ENCODE measurements around the gene SLC9A2. TPM values are rescaled to one million over a fixed set of nuclear protein-coding genes. Genes with fewer than 3 reads are reported as not detected.

The SLC9A2 gene
- total and polyA plus RNA-seq, 8 donors = 0.10 to 0.58 (median 0.29) TPM

DNA sequence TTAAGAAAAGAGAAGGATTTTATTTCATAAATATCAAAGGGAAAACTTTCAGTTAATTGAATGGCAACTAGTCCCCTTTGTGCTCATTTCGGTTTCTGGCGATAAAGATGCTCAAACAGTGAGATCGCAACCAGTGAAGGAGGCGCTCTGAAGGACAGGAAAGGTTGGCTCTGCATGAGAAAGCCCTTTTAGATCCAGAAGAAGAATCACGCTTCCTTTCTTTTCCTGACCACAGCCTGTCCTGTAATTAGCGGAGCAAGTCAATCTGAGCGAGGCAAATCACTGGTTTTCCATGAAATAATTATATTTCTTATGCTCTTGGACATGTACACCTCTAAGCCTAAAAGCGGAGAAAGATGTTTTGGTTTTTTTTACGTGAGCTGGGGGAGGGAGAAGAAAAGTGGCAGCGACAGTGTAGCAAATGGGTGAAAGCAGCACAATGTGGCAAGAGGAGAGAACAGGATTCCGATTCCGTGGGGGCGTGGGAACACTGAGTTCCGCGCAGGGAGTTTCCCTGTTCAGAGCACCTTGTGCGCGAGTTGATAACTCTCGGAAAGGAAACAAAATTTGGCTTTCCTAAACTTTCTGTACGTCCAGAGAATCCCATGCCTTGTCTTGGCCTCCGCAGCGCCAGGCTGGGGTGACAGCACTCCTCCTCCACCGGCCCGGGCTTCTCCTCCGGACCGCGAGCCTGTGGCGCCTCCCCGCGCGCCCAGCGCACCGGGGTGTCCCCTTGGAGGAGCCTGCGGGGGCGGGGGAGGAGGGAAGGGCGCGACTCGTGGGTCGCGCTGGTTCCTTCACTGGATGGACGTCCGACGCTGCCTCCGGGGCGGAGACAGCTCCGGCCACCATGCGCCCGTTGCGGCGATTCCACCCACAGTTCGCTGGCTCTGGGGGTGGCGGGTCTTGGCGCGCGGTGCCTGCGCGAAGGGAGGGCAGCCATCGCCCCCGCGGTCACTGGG, 620 bp upstream of the SLC9A2 start:
- H3K36me3 ChIP-seq = no peaks in the 10 kb centered on the region
- H3K27me3 ChIP-seq = peaks cover 40 to 99% of the 10 kb centered on the region in 2 donors
- H3K4me1 ChIP-seq = peaks cover 13 to 20% of the 10 kb centered on the region in 2 donors
- intact Hi-C loops (cut with DNase I) = loop anchor here in 1 of 2 donors (10.0 kb wide), 1 partner anchor 144 kb away; the partner anchor contains the start of gene SLC9A4
- TF ChIP-seq, protein P1, sequence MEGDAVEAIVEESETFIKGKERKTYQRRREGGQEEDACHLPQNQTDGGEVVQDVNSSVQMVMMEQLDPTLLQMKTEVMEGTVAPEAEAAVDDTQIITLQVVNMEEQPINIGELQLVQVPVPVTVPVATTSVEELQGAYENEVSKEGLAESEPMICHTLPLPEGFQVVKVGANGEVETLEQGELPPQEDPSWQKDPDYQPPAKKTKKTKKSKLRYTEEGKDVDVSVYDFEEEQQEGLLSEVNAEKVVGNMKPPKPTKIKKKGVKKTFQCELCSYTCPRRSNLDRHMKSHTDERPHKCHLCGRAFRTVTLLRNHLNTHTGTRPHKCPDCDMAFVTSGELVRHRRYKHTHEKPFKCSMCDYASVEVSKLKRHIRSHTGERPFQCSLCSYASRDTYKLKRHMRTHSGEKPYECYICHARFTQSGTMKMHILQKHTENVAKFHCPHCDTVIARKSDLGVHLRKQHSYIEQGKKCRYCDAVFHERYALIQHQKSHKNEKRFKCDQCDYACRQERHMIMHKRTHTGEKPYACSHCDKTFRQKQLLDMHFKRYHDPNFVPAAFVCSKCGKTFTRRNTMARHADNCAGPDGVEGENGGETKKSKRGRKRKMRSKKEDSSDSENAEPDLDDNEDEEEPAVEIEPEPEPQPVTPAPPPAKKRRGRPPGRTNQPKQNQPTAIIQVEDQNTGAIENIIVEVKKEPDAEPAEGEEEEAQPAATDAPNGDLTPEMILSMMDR (IDR thresholded peaks at IDR 0.05) = no peak
- DNase-seq (peak in 2 of 4 donors; percentile 43 to 85), ATAC-seq (peak; percentile 74)
- peak overlapping the region; percentile 35 to 50 for H3K4me3 ChIP-seq
- H3K27ac ChIP-seq = no peak overlapping the region
- H3K9me3 ChIP-seq = no peaks in the 10 kb centered on the region

DNA sequence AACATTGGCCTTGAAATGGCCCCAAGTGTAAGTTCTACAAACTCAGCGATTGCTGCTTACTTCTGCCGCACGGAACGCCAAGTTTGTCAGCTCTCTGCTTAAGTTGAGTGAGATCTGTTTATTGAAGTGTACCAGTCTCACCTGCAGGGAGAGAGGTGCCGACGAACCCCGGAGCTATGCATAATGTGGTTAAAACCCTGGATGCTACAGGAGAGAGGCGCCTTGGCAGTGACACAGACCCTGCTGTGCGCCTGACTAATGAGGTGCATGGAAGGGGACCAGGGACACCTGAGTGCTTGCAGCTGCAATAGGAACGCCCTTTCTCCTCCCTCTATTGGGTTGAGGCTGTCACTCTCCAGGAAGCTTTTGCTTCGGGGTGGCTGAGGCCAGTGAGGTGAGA, 979 bp downstream of the SLC9A2 start:
- Histone ChIP-seq H3K27ac (no peak overlapping the region), H3K36me3 (no peaks in the 10 kb centered on the region), H3K4me1 (peaks cover 13 to 20% of the 10 kb centered on the region in 2 donors), H3K9me3 (no peaks in the 10 kb centered on the region), H3K4me3 (no peak overlapping the region), H3K27me3 (peaks cover 40 to 90% of the 10 kb centered on the region in 2 donors)
- TF ChIP-seq, protein P1 (IDR thresholded peaks at IDR 0.05) = no peak
- ATAC-seq (no peak), DNase-seq (no peak)
- intact Hi-C loops (cut with DNase I) = no loop called here

- intact Hi-C loops (cut with DNase I) = no loop called here
- ATAC-seq (no peak), DNase-seq (no peak)
- H3K4me1 ChIP-seq = peaks cover 13 to 20% of the 10 kb centered on the region in 2 donors
- no peak overlapping the region for H3K27ac ChIP-seq
- no peaks in the 10 kb centered on the region for H3K36me3 ChIP-seq
- H3K4me3 ChIP-seq = no peak overlapping the region
- peaks cover 40 to 79% of the 10 kb centered on the region in 2 donors for H3K27me3 ChIP-seq
- no peaks in the 10 kb centered on the region for H3K9me3 ChIP-seq
- TF ChIP-seq, protein P1 (IDR thresholded peaks at IDR 0.05) = no peak
Measured at GRCh38 chr2:102621630-102622029, 2.3 kb downstream of the SLC9A2 start.

DNA sequence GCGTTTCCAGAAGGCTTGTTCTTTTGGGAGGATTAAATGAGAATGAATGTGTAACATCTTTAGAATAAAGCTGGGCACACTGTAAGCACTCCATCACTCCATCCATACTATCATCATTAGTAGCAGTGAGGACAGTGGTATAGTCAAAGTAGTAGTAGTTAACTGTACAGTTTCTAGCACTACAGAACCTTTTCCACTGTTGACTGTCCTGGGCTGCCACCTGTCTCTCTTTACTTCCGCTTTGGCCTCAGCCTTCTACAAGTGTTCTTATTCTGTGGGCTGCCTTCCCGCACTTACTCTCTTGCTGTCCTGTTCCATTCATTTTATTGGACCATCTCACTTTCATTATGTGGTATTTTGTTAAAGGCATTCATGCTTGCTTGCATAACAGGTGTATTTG, 3.3 kb downstream of the SLC9A2 start:
- Histone ChIP-seq H3K9me3 (no peaks in the 10 kb centered on the region), H3K4me1 (peaks cover 13 to 20% of the 10 kb centered on the region in 2 donors), H3K27ac (no peak overlapping the region), H3K4me3 (no peak overlapping the region), H3K36me3 (no peaks in the 10 kb centered on the region), H3K27me3 (peaks cover 31 to 68% of the 10 kb centered on the region in 2 donors)
- intact Hi-C loops (cut with DNase I) = no loop called here
- ATAC-seq (no peak), DNase-seq (no peak)
- TF ChIP-seq, protein P1 (IDR thresholded peaks at IDR 0.05) = no peak

GRCh38 chr2:102630458-102630857, 11.1 kb downstream of the SLC9A2 start:
- Histone ChIP-seq H3K27me3 (peaks cover 0 to 3% of the 10 kb centered on the region in 2 donors), H3K4me3 (no peak overlapping the region), H3K27ac (no peak overlapping the region), H3K4me1 (no peaks in the 10 kb centered on the region), H3K36me3 (no peaks in the 10 kb centered on the region), H3K9me3 (no peaks in the 10 kb centered on the region)
- TF ChIP-seq, protein P1 (IDR thresholded peaks at IDR 0.05) = no peak
- DNase-seq (no peak), ATAC-seq (no peak)
- intact Hi-C loops (cut with DNase I) = no loop called here

Measured in left lung (tissue), 10 donors.